ENCODE data around the gene IL1RAP.

DNA sequence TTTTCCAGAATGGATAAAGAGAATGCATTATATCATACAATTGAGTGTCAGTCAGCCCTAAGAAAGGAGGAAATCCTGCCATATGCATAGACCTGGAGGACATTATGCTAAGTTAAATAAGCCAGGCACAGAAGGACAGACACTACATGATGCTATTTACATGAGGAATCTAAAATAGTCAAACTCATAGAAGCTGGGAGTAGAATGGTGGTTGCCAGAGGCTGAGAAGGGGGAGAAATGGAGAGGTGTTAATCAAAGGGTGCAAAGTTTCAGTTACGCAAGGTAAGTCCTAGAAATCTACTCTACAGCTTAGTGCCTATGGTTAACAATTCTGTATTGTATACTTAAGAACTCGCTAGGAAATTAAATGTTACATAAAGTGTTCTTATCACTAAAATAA lies 66.5 kb downstream of the IL1RAP start:
- TF ChIP-seq, protein P1, sequence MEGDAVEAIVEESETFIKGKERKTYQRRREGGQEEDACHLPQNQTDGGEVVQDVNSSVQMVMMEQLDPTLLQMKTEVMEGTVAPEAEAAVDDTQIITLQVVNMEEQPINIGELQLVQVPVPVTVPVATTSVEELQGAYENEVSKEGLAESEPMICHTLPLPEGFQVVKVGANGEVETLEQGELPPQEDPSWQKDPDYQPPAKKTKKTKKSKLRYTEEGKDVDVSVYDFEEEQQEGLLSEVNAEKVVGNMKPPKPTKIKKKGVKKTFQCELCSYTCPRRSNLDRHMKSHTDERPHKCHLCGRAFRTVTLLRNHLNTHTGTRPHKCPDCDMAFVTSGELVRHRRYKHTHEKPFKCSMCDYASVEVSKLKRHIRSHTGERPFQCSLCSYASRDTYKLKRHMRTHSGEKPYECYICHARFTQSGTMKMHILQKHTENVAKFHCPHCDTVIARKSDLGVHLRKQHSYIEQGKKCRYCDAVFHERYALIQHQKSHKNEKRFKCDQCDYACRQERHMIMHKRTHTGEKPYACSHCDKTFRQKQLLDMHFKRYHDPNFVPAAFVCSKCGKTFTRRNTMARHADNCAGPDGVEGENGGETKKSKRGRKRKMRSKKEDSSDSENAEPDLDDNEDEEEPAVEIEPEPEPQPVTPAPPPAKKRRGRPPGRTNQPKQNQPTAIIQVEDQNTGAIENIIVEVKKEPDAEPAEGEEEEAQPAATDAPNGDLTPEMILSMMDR (IDR thresholded peaks at IDR 0.05; ENCODE audit: insufficient read depth, low read length), result no peak
- TF ChIP-seq GABPA (IDR thresholded peaks at IDR 0.05; ENCODE audit: low read depth), result no peak
- TF ChIP-seq, protein P2, sequence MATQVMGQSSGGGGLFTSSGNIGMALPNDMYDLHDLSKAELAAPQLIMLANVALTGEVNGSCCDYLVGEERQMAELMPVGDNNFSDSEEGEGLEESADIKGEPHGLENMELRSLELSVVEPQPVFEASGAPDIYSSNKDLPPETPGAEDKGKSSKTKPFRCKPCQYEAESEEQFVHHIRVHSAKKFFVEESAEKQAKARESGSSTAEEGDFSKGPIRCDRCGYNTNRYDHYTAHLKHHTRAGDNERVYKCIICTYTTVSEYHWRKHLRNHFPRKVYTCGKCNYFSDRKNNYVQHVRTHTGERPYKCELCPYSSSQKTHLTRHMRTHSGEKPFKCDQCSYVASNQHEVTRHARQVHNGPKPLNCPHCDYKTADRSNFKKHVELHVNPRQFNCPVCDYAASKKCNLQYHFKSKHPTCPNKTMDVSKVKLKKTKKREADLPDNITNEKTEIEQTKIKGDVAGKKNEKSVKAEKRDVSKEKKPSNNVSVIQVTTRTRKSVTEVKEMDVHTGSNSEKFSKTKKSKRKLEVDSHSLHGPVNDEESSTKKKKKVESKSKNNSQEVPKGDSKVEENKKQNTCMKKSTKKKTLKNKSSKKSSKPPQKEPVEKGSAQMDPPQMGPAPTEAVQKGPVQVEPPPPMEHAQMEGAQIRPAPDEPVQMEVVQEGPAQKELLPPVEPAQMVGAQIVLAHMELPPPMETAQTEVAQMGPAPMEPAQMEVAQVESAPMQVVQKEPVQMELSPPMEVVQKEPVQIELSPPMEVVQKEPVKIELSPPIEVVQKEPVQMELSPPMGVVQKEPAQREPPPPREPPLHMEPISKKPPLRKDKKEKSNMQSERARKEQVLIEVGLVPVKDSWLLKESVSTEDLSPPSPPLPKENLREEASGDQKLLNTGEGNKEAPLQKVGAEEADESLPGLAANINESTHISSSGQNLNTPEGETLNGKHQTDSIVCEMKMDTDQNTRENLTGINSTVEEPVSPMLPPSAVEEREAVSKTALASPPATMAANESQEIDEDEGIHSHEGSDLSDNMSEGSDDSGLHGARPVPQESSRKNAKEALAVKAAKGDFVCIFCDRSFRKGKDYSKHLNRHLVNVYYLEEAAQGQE (IDR thresholded peaks at IDR 0.05; ENCODE audit: insufficient replicate concordance, low read depth), result no peak
- no peak for TF ChIP-seq POLR2AphosphoS5 (IDR thresholded peaks at IDR 0.05; ENCODE audit: low read depth)
- TF ChIP-seq SPI1 (IDR thresholded peaks at IDR 0.05; ENCODE audit: borderline replicate concordance, low read depth), result no peak
